OCI-LY1 (cell line): Measurements from ENCODE around the gene CARD6.

ENCODE experiments used
- H2AFZ ChIP-seq: fragments of 200-600 bp; sonication (generic), shearing (Covaris generic); 2 replicates; pipeline ENCODE4 v1.6.0; 2014; ENCODE audit warnings: antibody characterized with exemption, mild to moderate bottlenecking, low read length
- H3F3A ChIP-seq: fragments of 200-600 bp; sonication (generic), shearing (Covaris generic); 2 replicates; pipeline ENCODE4 v1.6.0; 2014; ENCODE audit warnings: mild to moderate bottlenecking, antibody characterized with exemption, low read length, moderate library complexity; ENCODE audit not compliant: insufficient read depth
- H3K27ac ChIP-seq: fragments of 200-600 bp; sonication (generic); 2 replicates; pipeline ENCODE4 v1.5.1; 2014; ENCODE audit warnings: low read length, mixed run types, mild to moderate bottlenecking, low read depth; ENCODE audit not compliant: poor library complexity, severe bottlenecking
- H3K27me3 ChIP-seq: fragments of 200-600 bp; sonication (generic); 2 replicates; pipeline ENCODE4 v1.6.0; 2014; ENCODE audit warnings: antibody characterized with exemption, mild to moderate bottlenecking, low read length, moderate library complexity; ENCODE audit not compliant: insufficient read depth
- H3K36me3 ChIP-seq: fragments of 200-600 bp; sonication (generic); 2 replicates; pipeline ENCODE4 v1.6.1; 2014; ENCODE audit warnings: mild to moderate bottlenecking, antibody characterized with exemption, low read length, moderate library complexity, mixed read lengths; ENCODE audit not compliant: insufficient read depth
- H3K4me1 ChIP-seq: fragments of 200-600 bp; sonication (generic); 2 replicates; pipeline ENCODE4 v1.5.1; 2014; ENCODE audit warnings: mild to moderate bottlenecking, low read length, moderate library complexity; ENCODE audit not compliant: insufficient read depth, severe bottlenecking
- H3K4me2 ChIP-seq: fragments of 200-600 bp; sonication (generic), shearing (Covaris generic); 2 replicates; pipeline ENCODE4 v1.6.1; 2014; ENCODE audit warnings: low read length
- H3K4me3 ChIP-seq: fragments of 200-600 bp; sonication (generic); 2 replicates; pipeline ENCODE4 v1.5.1; 2014; ENCODE audit warnings: low read length, low read depth, mild to moderate bottlenecking, mixed read lengths; ENCODE audit not compliant: poor library complexity, severe bottlenecking
- H3K79me2 ChIP-seq: fragments of 200-600 bp; shearing (Covaris generic); 2 replicates; pipeline ENCODE4 v1.6.1; 2016; ENCODE audit warnings: mixed run types, low read length, mixed read lengths; ENCODE audit not compliant: insufficient read depth
- H3K9ac ChIP-seq: fragments of 200-600 bp; sonication (generic), shearing (Covaris generic); 2 replicates; pipeline ENCODE4 v1.6.1; 2014; ENCODE audit warnings: mild to moderate bottlenecking, low read length, mixed read lengths
- H3K9me2 ChIP-seq: fragments of 200-600 bp; sonication (generic), shearing (Covaris generic); 2 replicates; pipeline ENCODE4 v1.6.1; 2014; ENCODE audit warnings: low read depth, mild to moderate bottlenecking, low read length, mixed read lengths
- H3K9me3 ChIP-seq: fragments of 200-600 bp; shearing (Covaris generic); 2 replicates; pipeline ENCODE4 v1.6.1; 2014; ENCODE audit warnings: low read length, mixed read lengths
- H4K20me1 ChIP-seq: fragments of 200-600 bp; sonication (generic), shearing (Covaris generic); 2 replicates; pipeline ENCODE4 v1.6.0; 2016; ENCODE audit warnings: mild to moderate bottlenecking, low read length; ENCODE audit not compliant: insufficient read depth
- CTCF ChIP-seq: fragments of 200-600 bp; sonication (generic), shearing (Covaris generic); IDR thresholded peaks from 2 replicates; pipeline ENCODE4 v1.5.1; 2017; ENCODE audit warnings: mild to moderate bottlenecking, antibody characterized with exemption, low read length, moderate library complexity, mixed read lengths
- EZH2 ChIP-seq: fragments of 200-600 bp; sonication (generic), shearing (Covaris generic); IDR thresholded peaks from 2 replicates; pipeline ENCODE4 v1.8.0; 2017; ENCODE audit warnings: borderline replicate concordance, mixed run types, mild to moderate bottlenecking, antibody characterized with exemption, low read length, moderate library complexity, mixed read lengths

The CARD6 gene

GRCh38 chr5:40844565-40844964 lies 3.4 kb downstream of the CARD6 start:
- Histone ChIP-seq H3K4me2 (no peak overlapping the region), H3K9ac (no peak overlapping the region), H3K9me2 (no peaks in the 10 kb centered on the region), H2AFZ (no peak overlapping the region), H3F3A (no peaks in the 10 kb centered on the region), H3K4me1 (peaks cover 11% of the 10 kb centered on the region), H4K20me1 (no peaks in the 10 kb centered on the region), H3K4me3 (no peak overlapping the region), H3K27ac (no peak overlapping the region), H3K9me3 (no peaks in the 10 kb centered on the region), H3K27me3 (no peaks in the 10 kb centered on the region), H3K36me3 (no peaks in the 10 kb centered on the region), H3K79me2 (no peaks in the 10 kb centered on the region)
- TF ChIP-seq CTCF (no peak), EZH2 (no peak)

- TF ChIP-seq CTCF (no peak), EZH2 (no peak)
- no peak overlapping the region for H3K27ac ChIP-seq
- H3F3A ChIP-seq, result no peaks in the 10 kb centered on the region
- H3K4me3 ChIP-seq, result no peak overlapping the region
- no peak overlapping the region for H3K4me2 ChIP-seq
- H3K9ac ChIP-seq, result no peak overlapping the region
- no peaks in the 10 kb centered on the region for H3K9me2 ChIP-seq
- no peaks in the 10 kb centered on the region for H3K27me3 ChIP-seq
- no peaks in the 10 kb centered on the region for H3K9me3 ChIP-seq
- H2AFZ ChIP-seq, result no peak overlapping the region
- no peaks in the 10 kb centered on the region for H4K20me1 ChIP-seq
- H3K79me2 ChIP-seq, result no peaks in the 10 kb centered on the region
- H3K36me3 ChIP-seq, result no peaks in the 10 kb centered on the region
- H3K4me1 ChIP-seq, result peaks cover 3% of the 10 kb centered on the region
Observed at GRCh38 chr5:40846371-40846770, 5.2 kb downstream of the CARD6 start.

GRCh38 chr5:40847525-40847924 lies 6.4 kb downstream of the CARD6 start:
- no peaks in the 10 kb centered on the region for H3K9me3 ChIP-seq
- no peaks in the 10 kb centered on the region for H3K4me1 ChIP-seq
- TF ChIP-seq EZH2 (no peak), CTCF (no peak)
- H3K36me3 ChIP-seq, result no peaks in the 10 kb centered on the region
- no peaks in the 10 kb centered on the region for H3K9me2 ChIP-seq
- H3K27ac ChIP-seq, result no peak overlapping the region
- no peak overlapping the region for H3K4me2 ChIP-seq
- H3K27me3 ChIP-seq, result no peaks in the 10 kb centered on the region
- H2AFZ ChIP-seq, result no peak overlapping the region
- no peaks in the 10 kb centered on the region for H4K20me1 ChIP-seq
- no peaks in the 10 kb centered on the region for H3K79me2 ChIP-seq
- no peaks in the 10 kb centered on the region for H3F3A ChIP-seq
- no peak overlapping the region for H3K9ac ChIP-seq
- H3K4me3 ChIP-seq, result no peak overlapping the region
